NB4 (cell line): Measurements from ENCODE around the gene TRIOBP.

Experiments
- CTCF ChIP-seq: IDR thresholded peaks from one replicate; pipeline ENCODE4 v1.5.1; 2012; ENCODE audit warnings: low read depth, low read length
- MAX ChIP-seq: IDR thresholded peaks from 2 replicates; pipeline ENCODE4 v1.6.1; 2011; ENCODE audit warnings: low read depth, low read length
- MYC ChIP-seq: IDR thresholded peaks from 2 replicates; pipeline ENCODE4 v1.6.1; 2011; ENCODE audit warnings: low read depth, low read length
- POLR2A ChIP-seq: IDR thresholded peaks from 2 replicates; pipeline ENCODE4 v1.6.1; 2011; ENCODE audit warnings: mild to moderate bottlenecking; ENCODE audit not compliant: insufficient read length; ENCODE audit errors: extremely low read depth

- TF ChIP-seq CTCF = no peak
- TF ChIP-seq MYC = no peak
- TF ChIP-seq POLR2A = no peak
- TF ChIP-seq MAX = no peak
Observed at GRCh38 chr22:37746366-37747079, 49.7 kb downstream of the TRIOBP start.
